Neutrophil (primary cell): ENCODE measurements around the gene ZNF410.
"Not testable (repeated sequence)": the region's sequence is repeated elsewhere in the genome, so short reads cannot be mapped to it uniquely, and the experiment has no call there.

ENCODE experiments used
- H3K27ac ChIP-seq: fragments of 200-600 bp; sonication (generic); 2 replicates; pipeline ENCODE4 v1.5.1; 2016; ENCODE audit warnings: mild to moderate bottlenecking, moderate library complexity
- H3K27me3 ChIP-seq: fragments of 200-600 bp; sonication (generic); 2 replicates; pipeline ENCODE4 v1.6.0; 2016; ENCODE audit warnings: mild to moderate bottlenecking
- H3K36me3 ChIP-seq: fragments of 200-600 bp; sonication (generic); 2 replicates; pipeline ENCODE4 v1.5.1; 2017
- H3K4me1 ChIP-seq, 2 experiments: fragments of 200-600 bp in 1 of 2; sonication (generic) in 1 of 2; 1 replicate in 1 of 2; 2 replicates in 1 of 2; pipeline versions ENCODE4 v1.5.1 to v1.6.1; 2013 to 2016; ENCODE audit warnings: low read depth in 1 of 2, low read length in 1 of 2, mild to moderate bottlenecking in 1 of 2, moderate library complexity in 1 of 2; ENCODE audit not compliant: control insufficient read depth in 1 of 2, insufficient read depth in 1 of 2
- H3K4me3 ChIP-seq, 2 experiments: fragments of 200-600 bp in 1 of 2; sonication (generic) in 1 of 2; 1 replicate in 1 of 2; 2 replicates in 1 of 2; pipeline ENCODE4 v1.5.1; 2013 to 2016; ENCODE audit warnings: low read depth in 1 of 2, low read length in 1 of 2, mild to moderate bottlenecking in 1 of 2, moderate library complexity in 1 of 2
- H3K9me3 ChIP-seq: fragments of 200-600 bp; sonication (generic); 2 replicates; pipeline ENCODE4 v1.5.1; 2016
- TF ChIP-seq, protein P1 (sequence below): fragments of 200-600 bp; sonication (generic); IDR thresholded peaks from 2 replicates; pipeline ENCODE4 v1.5.1; 2016; ENCODE audit warnings: antibody characterized with exemption

Gene ZNF410

DNA sequence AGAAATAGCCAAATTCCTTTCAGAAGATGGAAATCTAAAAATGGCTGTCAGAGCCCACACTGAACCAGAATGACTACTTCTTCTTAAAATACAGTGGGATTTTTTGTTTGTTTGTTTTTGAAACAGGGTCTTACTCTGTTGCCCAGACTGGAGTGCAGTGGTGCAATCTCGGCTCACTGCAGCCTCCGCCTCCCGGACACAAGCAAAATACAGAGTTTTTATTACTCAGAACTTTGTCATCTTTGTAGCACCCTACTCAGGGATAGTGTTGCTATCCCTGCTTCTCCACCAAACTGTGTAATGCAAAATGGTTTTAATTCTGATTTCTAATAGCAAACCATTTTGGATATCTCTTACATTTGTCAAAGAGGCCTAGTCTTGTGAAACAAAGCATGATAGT is 16.4 kb downstream of the ZNF410 start:
- peaks cover 75% of the 10 kb centered on the region for H3K36me3 ChIP-seq
- TF ChIP-seq, protein P1, sequence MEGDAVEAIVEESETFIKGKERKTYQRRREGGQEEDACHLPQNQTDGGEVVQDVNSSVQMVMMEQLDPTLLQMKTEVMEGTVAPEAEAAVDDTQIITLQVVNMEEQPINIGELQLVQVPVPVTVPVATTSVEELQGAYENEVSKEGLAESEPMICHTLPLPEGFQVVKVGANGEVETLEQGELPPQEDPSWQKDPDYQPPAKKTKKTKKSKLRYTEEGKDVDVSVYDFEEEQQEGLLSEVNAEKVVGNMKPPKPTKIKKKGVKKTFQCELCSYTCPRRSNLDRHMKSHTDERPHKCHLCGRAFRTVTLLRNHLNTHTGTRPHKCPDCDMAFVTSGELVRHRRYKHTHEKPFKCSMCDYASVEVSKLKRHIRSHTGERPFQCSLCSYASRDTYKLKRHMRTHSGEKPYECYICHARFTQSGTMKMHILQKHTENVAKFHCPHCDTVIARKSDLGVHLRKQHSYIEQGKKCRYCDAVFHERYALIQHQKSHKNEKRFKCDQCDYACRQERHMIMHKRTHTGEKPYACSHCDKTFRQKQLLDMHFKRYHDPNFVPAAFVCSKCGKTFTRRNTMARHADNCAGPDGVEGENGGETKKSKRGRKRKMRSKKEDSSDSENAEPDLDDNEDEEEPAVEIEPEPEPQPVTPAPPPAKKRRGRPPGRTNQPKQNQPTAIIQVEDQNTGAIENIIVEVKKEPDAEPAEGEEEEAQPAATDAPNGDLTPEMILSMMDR = no peak

DNA sequence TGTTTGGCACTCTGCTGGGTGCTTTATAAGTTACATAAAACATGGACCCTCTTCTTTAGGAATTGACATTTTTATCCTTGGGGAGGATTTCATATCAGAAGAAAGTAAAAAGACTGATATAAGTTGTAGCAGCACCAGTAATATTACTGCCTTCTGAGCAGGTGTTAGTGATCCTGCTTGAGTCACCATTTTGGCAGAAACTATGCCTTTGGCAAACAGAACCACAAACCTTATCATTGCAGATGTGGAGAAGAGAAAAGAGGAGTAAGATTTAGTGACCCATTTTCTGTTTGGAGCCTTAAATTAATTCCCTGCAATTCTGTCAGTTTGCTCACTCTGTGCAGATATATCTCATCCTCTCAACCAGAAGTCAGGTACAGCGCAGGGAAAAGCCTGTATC is 23.0 kb downstream of the ZNF410 start:
- Histone ChIP-seq H3K27ac (no peak overlapping the region), H3K36me3 (peaks cover 84% of the 10 kb centered on the region), H3K9me3 (no peaks in the 10 kb centered on the region), H3K4me1 (no peaks in the 10 kb centered on the region), H3K4me3 (no peak overlapping the region), H3K27me3 (no peaks in the 10 kb centered on the region)
- TF ChIP-seq, protein P1 = no peak

More for the DNA sequence above, 16.4 kb downstream of the ZNF410 start:
- H3K27ac ChIP-seq = no peak overlapping the region
- H3K4me3 ChIP-seq = no peak overlapping the region
- H3K9me3 ChIP-seq = no peaks in the 10 kb centered on the region
- H3K27me3 ChIP-seq = no peaks in the 10 kb centered on the region
- H3K4me1 ChIP-seq = peaks cover 14 to 16% of the 10 kb centered on the region in 2 experiments

DNA sequence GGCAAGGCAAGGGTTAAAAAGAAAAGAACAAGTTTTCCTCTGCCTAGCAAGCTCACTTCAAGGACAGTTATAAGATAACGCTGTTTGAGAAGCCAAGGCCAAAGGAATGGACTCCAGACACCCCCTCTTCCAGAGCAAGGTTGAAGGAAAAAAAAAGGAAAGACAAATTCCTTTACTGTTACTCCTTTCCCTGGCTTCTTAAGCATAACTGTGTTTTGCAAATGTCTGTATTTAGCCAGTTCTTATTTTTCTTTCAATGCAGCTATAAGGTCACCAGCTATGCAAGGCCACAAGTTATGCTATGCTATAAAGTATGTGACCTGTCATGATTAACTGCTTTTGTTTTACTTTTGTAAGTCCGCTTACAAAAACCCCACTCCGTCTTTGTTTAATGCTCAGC is 26.6 kb downstream of the ZNF410 start:
- Histone ChIP-seq H3K27me3 (no peaks in the 10 kb centered on the region), H3K36me3 (peaks cover 75% of the 10 kb centered on the region)

DNA sequence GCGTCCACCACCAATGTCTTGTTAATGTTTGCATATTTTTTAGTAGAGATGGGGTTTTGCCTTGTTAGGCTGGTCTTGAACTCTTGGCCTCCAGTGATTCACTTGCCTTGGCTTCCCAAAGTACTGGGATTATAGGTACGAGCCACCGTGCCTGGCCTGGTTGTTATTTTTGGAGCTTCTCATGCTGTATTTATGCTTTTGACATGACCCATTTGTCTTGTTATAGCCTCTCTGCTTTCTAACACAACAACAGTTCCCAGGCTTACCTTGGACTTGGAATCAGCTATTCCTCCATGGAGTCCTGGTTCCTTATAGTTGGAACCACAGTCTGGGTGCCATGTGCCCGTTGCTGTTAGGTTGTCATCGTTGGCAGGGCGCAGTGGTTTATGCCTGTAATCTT is 29.7 kb downstream of the ZNF410 start:
- TF ChIP-seq, protein P1 = no peak
- no peaks in the 10 kb centered on the region for H3K4me1 ChIP-seq
- H3K4me3 ChIP-seq = no peak overlapping the region
- no peak overlapping the region for H3K27ac ChIP-seq
- H3K27me3 ChIP-seq = no peaks in the 10 kb centered on the region
- peaks cover 65% of the 10 kb centered on the region for H3K36me3 ChIP-seq
- no peaks in the 10 kb centered on the region for H3K9me3 ChIP-seq

More for the DNA sequence above, 26.6 kb downstream of the ZNF410 start:
- TF ChIP-seq, protein P1 = no peak
- Histone ChIP-seq H3K9me3 (no peaks in the 10 kb centered on the region), H3K27ac (no peak overlapping the region), H3K4me3 (no peak overlapping the region), H3K4me1 (no peaks in the 10 kb centered on the region)

DNA sequence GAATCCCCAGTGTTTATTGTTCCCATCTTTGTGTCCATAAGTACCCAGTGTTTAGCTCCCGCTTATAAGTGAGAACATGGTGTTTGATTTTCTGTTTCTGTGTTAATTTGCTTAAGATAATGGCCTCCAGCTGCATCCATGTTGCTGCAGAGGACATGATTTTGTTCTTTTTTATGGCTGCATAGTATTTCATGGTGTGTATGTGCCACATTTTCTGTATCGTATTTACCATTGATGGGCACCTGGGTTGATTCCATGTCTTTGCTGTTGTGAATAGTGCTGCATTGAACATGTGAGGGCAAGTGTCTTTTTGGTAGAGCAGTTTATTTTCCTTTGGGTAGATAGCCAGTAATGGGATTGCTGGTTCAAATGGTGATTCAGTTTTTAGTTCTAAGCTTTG is 32.8 kb downstream of the ZNF410 start:
- not testable (repeated sequence) for H3K27ac ChIP-seq, H3K4me1 ChIP-seq, H3K27me3 ChIP-seq, H3K4me3 ChIP-seq, H3K9me3 ChIP-seq
- H3K36me3 ChIP-seq = peaks cover 76% of the 10 kb centered on the region

DNA sequence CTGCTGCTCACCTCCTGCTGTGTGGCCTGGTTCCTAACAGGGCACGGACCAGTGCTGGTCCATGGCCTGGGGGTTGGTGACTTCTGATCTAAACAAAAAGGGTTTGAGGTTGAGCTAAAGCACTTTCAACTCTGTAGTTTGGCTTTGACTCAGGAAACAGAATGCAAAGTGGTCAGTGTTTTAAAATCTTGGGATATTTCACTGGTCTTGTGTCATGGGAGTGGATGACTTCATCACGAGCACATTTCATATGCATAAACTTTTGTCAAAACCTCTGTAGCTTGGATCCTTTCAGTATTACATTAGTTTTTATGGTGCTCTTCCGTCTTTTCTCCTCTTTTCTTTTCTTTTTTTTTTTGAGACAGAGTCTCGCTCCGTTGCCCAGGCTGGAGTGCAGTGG is 37.7 kb downstream of the ZNF410 start:
- Histone ChIP-seq H3K4me1 (no peaks in the 10 kb centered on the region), H3K36me3 (peaks cover 94% of the 10 kb centered on the region), H3K27ac (no peak overlapping the region), H3K4me3 (no peak overlapping the region), H3K9me3 (no peaks in the 10 kb centered on the region), H3K27me3 (no peaks in the 10 kb centered on the region)
- TF ChIP-seq, protein P1 = no peak
